SK-N-MC (cell line): Measurements from ENCODE around the gene CIBAR2.
A peak's percentile ranks its signal among the peaks of the same experiment; 100 is the strongest.
"Not testable (repeated sequence)": the region's sequence is repeated elsewhere in the genome, so short reads cannot be mapped to it uniquely, and the experiment has no call there.

Experiments used
- DNase-seq: peaks from one replicate; pipeline ENCODE4 v3.0.0-alpha.2; 2011; ENCODE audit warnings: low read depth, low spot score
- H3K27ac ChIP-seq: fragments of 200-600 bp; sonication (generic); 2 replicates; pipeline ENCODE4 v1.5.1; 2016; ENCODE audit warnings: mixed run types
- H3K36me3 ChIP-seq: fragments of 200-600 bp; sonication (generic); 2 replicates; pipeline ENCODE4 v1.6.1; 2017; ENCODE audit warnings: antibody characterized with exemption, low read length, mixed read lengths; ENCODE audit not compliant: insufficient read depth
- H3K4me3 ChIP-seq: fragments of 200-600 bp; sonication (generic); 2 replicates; pipeline ENCODE4 v1.5.1; 2016
- H3K9ac ChIP-seq: fragments of 200-600 bp; sonication (generic); 2 replicates; pipeline ENCODE4 v1.8.0; 2017; ENCODE audit warnings: mixed run types, mixed read lengths; ENCODE audit not compliant: insufficient read length
- H3K9me3 ChIP-seq: fragments of 200-600 bp; sonication (generic); 2 replicates; pipeline ENCODE4 v1.6.1; 2017; ENCODE audit warnings: low read depth, mild to moderate bottlenecking, antibody characterized with exemption, low read length, moderate library complexity, mixed read lengths
- EZH2 ChIP-seq: fragments of 200-600 bp; sonication (generic); IDR thresholded peaks from one replicate; pipeline ENCODE4 v1.6.1; 2017; ENCODE audit warnings: antibody characterized with exemption
- FOXP2 ChIP-seq: optimal IDR thresholded peaks from 2 replicates; pipeline ENCODE3; 2011; ENCODE audit warnings: mild to moderate bottlenecking, moderate library complexity; ENCODE audit not compliant: insufficient read depth; ENCODE audit errors: extremely low read length, control extremely low read depth
- POLR2AphosphoS5 ChIP-seq: IDR thresholded peaks from 2 replicates; pipeline ENCODE4 v1.6.1; 2012; ENCODE audit warnings: mild to moderate bottlenecking, low read depth, low read length, borderline replicate concordance

The CIBAR2 gene

DNA sequence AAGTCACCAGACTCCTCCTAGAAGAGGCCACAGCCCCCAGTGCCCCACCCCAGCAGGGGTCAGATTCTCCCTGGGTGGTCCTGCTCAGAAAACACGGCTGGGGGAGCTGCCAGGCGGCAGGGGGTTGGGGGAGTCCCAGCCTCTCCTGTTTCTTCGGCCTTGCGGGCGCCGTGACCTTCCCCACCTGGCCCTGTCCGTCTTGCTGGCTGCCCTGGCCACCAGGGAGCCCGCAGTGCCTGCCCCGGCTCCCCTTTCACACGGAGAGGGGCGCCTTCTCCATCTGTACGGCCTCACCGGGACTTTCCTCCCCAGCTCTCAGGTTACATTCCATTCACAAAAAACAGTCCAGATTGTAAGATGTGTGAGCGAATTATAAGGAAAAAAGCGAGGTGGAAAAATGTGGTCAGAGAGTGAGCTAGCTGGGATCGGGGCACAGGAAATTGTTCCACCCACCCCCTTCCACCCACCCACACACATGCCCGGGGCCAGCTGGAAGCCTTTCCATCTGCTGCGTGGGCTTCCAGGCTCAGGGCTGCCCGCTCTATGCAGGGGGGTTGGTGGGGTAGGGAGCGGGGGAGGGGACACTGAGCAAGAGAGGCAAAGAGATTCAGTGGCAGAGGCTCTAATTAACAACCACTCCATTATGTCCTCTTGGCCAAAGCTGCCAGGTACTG is 14.6 kb upstream of the CIBAR2 start:
- no peak for DNase-seq
- no peak overlapping the region for H3K9ac ChIP-seq
- H3K27ac ChIP-seq = peak overlapping the region; percentile 36; the same call in 1 of the 2 replicates
- H3K9me3 ChIP-seq = no peaks in the 10 kb centered on the region
- H3K36me3 ChIP-seq = no peaks in the 10 kb centered on the region
- peak overlapping the region; percentile 28 for H3K4me3 ChIP-seq
- TF ChIP-seq FOXP2 (no peak), POLR2AphosphoS5 (no peak), EZH2 (no peak)

DNA sequence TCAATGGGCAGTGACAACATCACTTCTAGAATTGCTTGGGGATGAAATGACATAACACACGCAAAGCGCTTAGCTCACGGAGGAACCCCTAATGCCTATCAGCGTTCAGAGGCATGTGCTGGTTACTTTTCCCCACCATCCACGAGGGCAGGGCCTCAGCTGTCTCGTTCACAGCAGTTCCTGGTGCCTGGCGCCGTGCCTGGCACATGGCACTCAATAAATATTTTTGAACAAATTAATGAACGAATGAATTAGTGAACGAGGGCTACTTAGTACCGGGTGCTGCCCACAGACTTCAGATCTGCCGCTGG is 14.1 kb upstream of the CIBAR2 start:
- H3K27ac ChIP-seq = peak overlapping the region; percentile 36; the same call in 1 of the 2 replicates
- no peaks in the 10 kb centered on the region for H3K9me3 ChIP-seq
- H3K36me3 ChIP-seq = no peaks in the 10 kb centered on the region
- TF ChIP-seq EZH2 = no peak
- TF ChIP-seq FOXP2 = no peak
- no peak for TF ChIP-seq POLR2AphosphoS5
- no peak for DNase-seq
- H3K4me3 ChIP-seq = no peak overlapping the region; the same call in 1 of the 2 replicates
- no peak overlapping the region for H3K9ac ChIP-seq

DNA sequence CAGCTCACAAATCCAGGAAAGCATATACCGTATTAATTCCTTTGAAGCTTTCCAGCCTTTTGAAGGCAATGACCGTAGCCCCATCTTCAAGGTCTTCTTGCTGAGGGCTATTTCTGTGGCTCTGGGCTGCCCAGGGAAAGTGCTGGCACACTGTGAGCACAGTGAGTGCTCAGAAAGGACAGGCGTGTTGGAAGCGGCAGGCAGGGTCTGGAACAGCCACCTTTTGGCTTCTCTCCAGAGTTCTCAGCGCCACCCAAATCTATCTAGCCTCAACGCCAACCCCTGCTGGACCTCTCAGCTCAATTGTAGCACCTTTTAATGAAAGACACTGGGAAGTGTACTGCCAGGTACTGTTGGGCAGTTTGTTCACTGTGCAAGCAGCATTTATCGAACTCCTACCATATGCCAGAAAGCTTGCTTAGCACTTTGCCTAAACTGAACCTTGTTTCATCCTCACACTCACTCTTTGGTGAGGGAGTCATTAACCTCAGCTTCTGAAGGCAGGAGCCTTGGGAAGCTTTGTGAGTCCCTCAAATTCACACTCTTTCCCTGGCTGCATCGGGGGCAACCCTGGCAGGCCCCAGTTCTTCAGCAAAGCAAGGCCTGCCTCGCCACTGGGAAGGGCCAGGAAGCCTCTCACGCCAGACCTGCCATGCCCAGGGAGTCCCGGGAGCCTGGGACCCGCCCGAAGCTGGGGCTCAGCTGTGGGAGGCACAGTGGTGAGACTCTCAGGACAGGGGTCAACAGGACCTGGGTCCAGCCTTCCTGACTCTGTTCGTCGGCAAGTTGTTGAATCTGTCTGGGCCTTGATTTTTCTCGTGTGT is 13.5 kb upstream of the CIBAR2 start:
- no peaks in the 10 kb centered on the region for H3K36me3 ChIP-seq
- no peaks in the 10 kb centered on the region for H3K9me3 ChIP-seq
- no peak for DNase-seq
- no peak overlapping the region for H3K4me3 ChIP-seq
- TF ChIP-seq EZH2 (no peak), POLR2AphosphoS5 (no peak), FOXP2 (no peak)
- no peak overlapping the region for H3K9ac ChIP-seq
- H3K27ac ChIP-seq = no peak overlapping the region

DNA sequence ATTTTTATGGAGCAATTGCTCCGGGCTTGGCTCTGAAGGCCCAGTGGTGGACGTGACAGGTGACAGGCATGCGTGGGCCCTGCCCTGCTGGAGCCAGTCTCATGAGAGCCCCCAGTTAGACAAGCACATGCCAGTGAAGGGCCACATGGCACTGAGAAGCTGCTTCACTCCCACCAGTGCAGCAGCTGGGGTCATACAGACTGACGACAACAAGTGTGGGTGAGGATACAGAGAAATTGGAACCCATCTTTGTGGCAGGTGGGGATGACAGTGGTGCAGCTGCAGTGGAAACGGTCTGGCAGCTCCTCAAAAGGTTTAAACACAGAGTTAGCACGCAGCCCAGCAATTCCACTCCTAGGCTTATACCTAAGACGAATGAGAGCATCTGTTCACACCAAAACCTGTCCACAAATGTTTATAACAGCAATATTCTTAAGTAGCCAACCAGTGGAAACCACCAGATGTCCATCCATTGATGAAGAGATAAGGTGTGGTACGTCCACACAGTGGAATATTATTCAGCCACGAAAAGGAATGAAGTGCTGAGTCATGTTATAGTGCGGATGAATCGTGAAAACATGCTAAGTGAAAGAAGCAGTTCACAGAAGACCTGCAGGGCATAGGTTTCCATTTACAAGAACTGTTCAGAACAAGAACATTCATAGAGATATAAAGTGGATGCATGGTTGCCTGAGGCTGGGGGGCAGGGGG is 12.5 kb upstream of the CIBAR2 start:
- no peak overlapping the region for H3K27ac ChIP-seq

DNA sequence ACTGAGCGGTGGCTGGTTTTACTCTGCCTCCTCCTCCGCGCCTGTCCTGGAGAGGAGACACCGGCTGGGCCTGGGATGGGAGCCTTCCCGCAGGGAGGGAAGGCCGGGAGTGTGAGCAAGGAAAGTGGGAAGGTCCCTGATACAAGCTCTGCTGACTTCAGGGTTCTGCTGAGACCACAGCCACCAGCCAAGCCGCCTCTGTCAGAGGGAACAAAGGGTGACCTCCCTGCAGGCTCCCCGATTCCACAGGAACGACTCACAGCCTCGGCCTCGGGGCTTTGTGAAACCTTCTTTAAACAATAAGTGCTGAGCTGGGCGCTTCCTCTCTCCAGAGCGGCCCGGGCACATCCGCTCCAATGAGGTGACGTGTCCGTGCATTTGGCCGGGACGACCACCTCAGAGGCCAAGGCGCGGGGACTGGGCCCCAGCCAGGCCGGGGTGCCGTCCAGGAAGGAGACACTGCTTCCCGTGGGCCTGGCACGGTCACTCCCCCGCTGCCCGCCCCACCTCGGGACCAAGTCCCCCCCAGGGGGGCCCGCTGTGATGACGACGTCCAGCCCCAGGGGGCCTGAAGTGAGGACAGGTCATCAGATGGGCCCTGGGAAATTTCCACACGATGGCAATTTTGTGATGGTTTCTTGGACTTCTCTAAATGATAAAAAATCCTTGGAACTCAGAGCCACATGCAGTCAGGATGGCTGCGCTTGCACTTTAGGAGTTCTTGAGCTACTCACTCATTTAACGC is 11.8 kb upstream of the CIBAR2 start:
- no peaks in the 10 kb centered on the region for H3K36me3 ChIP-seq
- H3K9ac ChIP-seq = no peak overlapping the region
- TF ChIP-seq EZH2 = no peak
- no peak for TF ChIP-seq POLR2AphosphoS5
- TF ChIP-seq FOXP2 = no peak
- DNase-seq = no peak
- H3K27ac ChIP-seq = no peak overlapping the region
- no peak overlapping the region for H3K4me3 ChIP-seq
- no peaks in the 10 kb centered on the region for H3K9me3 ChIP-seq

More for the DNA sequence above, 12.5 kb upstream of the CIBAR2 start:
- H3K9ac ChIP-seq = no peak overlapping the region
- no peaks in the 10 kb centered on the region for H3K9me3 ChIP-seq
- H3K36me3 ChIP-seq = no peaks in the 10 kb centered on the region
- no peak overlapping the region for H3K4me3 ChIP-seq
- TF ChIP-seq POLR2AphosphoS5 (no peak), FOXP2 (no peak), EZH2 (no peak)
- no peak for DNase-seq

DNA sequence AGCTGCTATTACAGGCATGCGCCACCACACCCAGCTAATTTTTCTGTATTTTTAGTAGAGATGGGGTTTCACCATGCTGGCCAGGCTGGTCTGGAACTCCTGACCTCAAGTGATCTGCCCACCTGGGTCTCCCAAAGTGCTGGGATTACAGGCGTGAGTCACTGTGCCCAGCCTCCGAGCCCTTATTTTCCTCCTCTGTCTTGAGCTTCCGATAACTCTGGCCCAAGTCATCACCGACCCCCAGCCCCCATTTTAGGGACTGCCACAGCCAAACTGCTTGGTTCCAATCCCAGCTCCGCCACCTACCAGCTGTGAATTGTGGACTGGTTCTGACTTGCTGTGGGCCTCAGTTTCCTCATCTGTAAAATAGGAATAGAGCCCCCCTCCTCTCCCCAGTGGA is 11.2 kb upstream of the CIBAR2 start:
- H3K9ac ChIP-seq = not testable (repeated sequence)

DNA sequence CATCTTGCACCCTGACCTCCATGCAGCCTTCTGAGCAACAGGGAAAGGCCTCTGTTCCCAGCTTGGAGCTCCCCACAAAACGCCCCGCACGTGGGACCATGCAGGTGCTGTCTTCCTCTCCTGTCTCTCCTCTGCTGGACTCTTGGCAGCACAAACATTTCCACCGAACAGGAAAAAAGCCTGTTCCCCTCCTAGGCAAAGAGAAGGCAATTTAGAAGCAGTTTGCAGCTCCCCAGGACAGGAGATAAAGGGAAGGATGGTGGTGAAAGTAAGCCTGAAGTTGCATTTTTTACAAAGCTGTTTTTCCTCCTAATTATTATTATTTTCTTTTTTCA is 7.7 kb upstream of the CIBAR2 start:
- DNase-seq = no peak
- Histone ChIP-seq H3K27ac (no peak overlapping the region), H3K4me3 (no peak overlapping the region), H3K9me3 (no peaks in the 10 kb centered on the region), H3K9ac (no peak overlapping the region), H3K36me3 (no peaks in the 10 kb centered on the region)
- TF ChIP-seq POLR2AphosphoS5 = no peak
- no peak for TF ChIP-seq FOXP2
- no peak for TF ChIP-seq EZH2

More for the DNA sequence above, 11.2 kb upstream of the CIBAR2 start:
- H3K9me3 ChIP-seq, H3K27ac ChIP-seq, H3K36me3 ChIP-seq, H3K4me3 ChIP-seq, DNase-seq: not testable (repeated sequence)

DNA sequence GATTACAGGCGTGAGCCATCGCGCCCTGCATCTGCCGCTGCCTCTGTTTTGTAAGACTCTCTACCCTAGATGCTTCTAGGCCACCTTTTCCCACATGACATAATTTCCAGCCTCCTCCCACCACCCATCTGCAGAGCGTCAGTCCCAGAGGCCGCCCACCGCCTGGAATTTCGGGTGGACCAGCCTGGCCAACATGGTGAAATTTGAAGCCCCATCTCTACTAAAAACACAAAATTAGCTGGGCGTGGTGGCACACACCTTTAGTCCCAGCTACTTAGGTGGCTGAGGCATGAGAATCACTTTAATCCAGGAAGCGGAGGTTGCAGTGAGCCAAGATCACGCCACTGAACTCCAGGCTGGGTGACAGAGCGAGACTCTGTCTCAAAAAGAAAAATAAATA is 5.1 kb upstream of the CIBAR2 start:
- no peak for TF ChIP-seq FOXP2
- no peak for TF ChIP-seq POLR2AphosphoS5
- TF ChIP-seq EZH2 = no peak
- Histone ChIP-seq H3K9ac (no peak overlapping the region), H3K4me3 (no peak overlapping the region), H3K27ac (no peak overlapping the region), H3K9me3 (no peaks in the 10 kb centered on the region), H3K36me3 (no peaks in the 10 kb centered on the region)
- DNase-seq = no peak

DNA sequence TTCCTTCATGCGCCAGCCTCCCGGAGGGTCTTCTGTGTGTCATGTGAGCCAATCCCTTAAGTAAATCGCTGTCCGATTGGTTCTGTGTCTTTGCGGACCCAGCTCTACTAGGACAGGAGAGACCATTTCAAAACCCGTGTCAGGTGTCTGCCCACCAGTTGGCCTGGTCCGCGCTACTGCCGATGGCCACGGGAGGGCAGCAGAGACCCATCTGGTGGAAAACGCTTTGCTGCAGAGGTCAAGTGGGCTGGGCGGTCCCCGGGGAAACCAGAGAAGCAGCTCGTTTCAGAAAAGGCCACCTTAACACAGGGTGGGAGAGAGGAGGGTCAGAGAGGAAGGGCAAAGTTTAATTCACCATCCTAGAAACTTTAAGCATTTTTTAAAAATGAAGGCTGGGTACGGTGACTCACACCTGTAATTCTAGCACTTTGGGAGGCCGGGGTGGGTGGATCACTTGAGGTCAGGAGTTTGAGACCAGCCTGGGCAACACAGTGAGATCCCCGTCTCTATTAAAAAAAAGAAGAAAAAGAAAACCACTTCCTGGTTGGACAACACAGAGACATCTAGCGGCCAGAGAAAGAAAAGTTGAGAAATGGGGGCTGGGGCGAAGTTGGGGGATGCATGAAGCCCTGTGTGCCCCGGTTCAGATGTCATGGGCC is 2.8 kb upstream of the CIBAR2 start:
- H3K4me3 ChIP-seq = no peak overlapping the region
- H3K36me3 ChIP-seq = no peaks in the 10 kb centered on the region
- H3K9me3 ChIP-seq = no peaks in the 10 kb centered on the region
- no peak for DNase-seq
- TF ChIP-seq POLR2AphosphoS5 = no peak
- no peak for TF ChIP-seq EZH2
- no peak for TF ChIP-seq FOXP2
- H3K9ac ChIP-seq = no peak overlapping the region
- H3K27ac ChIP-seq = no peak overlapping the region
